Endothelial cell of umbilical vein (primary cell): ENCODE results near the gene NUDT13. TPM values are rescaled to one million over a fixed set of nuclear protein-coding genes. Genes with fewer than 3 reads are reported as not detected.

ENCODE experiments used
- BruUV-seq: library from RNA; stranded (reverse); fragments of 400-500 nt; replicated peaks from 2 replicates; lab custom pipeline; 2021; lab: Mats Ljungman, UMichigan
- CTCF ChIA-PET: fragments of 300-600, 350-600 bp; sonication (Branson Sonifier 250); formaldehyde crosslinking; loops from one replicate; lab custom pipeline; 2021; ENCODE audit warnings: antibody characterized with exemption, inconsistent platforms; lab: Charles Lee
- POLR2A ChIA-PET: fragments of 300-600, 350-600 bp; sonication (Branson Sonifier 250); formaldehyde crosslinking; loops from one replicate; lab custom pipeline; 2021; ENCODE audit warnings: antibody characterized with exemption, inconsistent platforms; lab: Charles Lee
- DNase-seq: peaks from one replicate; pipeline ENCODE4 v3.0.0-alpha.2; 2011; ENCODE audit warnings: low read depth, low spot score
- FAIRE-seq: peaks from 2 replicates; lab custom pipeline; 2011; peaks lifted over from hg19 to GRCh38; lab: Jason Lieb, UNC
- H2AFZ ChIP-seq: 2 replicates; pipeline ENCODE4 v1.6.0; 2012; ENCODE audit warnings: low read depth, low read length, control low read depth, inconsistent platforms
- H3K27ac ChIP-seq: 2 replicates; pipeline ENCODE4 v1.5.1; 2011; ENCODE audit warnings: low read depth, mild to moderate bottlenecking, control low read depth, low read length, moderate library complexity; ENCODE audit not compliant: insufficient read depth
- H3K27me3 ChIP-seq, 2 experiments: 2 replicates each; pipeline versions ENCODE4 v1.6.0 to v1.6.1; 2011; ENCODE audit warnings: low read length in 2 of 2, mixed read lengths in 1 of 2; ENCODE audit not compliant: control insufficient read depth in 2 of 2, insufficient read depth in 2 of 2
- H3K36me3 ChIP-seq, 2 experiments: 2 replicates in 1 of 2; 3 replicates in 1 of 2; pipeline ENCODE4 v1.5.1; 2011; ENCODE audit warnings: low read length in 2 of 2, mild to moderate bottlenecking in 1 of 2, moderate library complexity in 1 of 2; ENCODE audit not compliant: control insufficient read depth in 2 of 2, insufficient read depth in 2 of 2; ENCODE audit errors: extremely low read depth in 1 of 2
- H3K4me1 ChIP-seq: 3 replicates; pipeline ENCODE4 v1.5.1; 2011; ENCODE audit warnings: mild to moderate bottlenecking, low read length; ENCODE audit not compliant: control insufficient read depth, insufficient read depth; ENCODE audit errors: extremely low read depth
- H3K4me2 ChIP-seq: 2 replicates; pipeline ENCODE4 v1.6.1; 2011; ENCODE audit warnings: low read length, control low read depth, mixed read lengths; ENCODE audit not compliant: insufficient read depth
- H3K4me3 ChIP-seq, 3 experiments: fragments of 200-600 bp in 1 of 3; sonication (generic), shearing (Covaris generic) in 1 of 3; replicated peaks in 1 of 3; 2 replicates each; pipeline ENCODE4 v1.5.1; 2011 to 2016; ENCODE audit warnings: control low read depth in 3 of 3, low read length in 3 of 3, mild to moderate bottlenecking in 2 of 3, inconsistent platforms in 1 of 3, low read depth in 1 of 3, moderate library complexity in 1 of 3; ENCODE audit not compliant: insufficient read depth in 1 of 3
- H3K79me2 ChIP-seq: 2 replicates; pipeline ENCODE4 v1.6.0; 2012; ENCODE audit warnings: low read length, inconsistent platforms; ENCODE audit not compliant: control insufficient read depth, insufficient read depth
- H3K9ac ChIP-seq: replicated peaks from 2 replicates; pipeline ENCODE3; 2011; ENCODE audit warnings: low read length, control low read depth; ENCODE audit not compliant: insufficient read depth; ENCODE audit errors: extremely low read depth
- H3K9me1 ChIP-seq: replicated peaks from 3 replicates; pipeline ENCODE4 v1.6.0; 2011; ENCODE audit warnings: mild to moderate bottlenecking, low read length; ENCODE audit not compliant: control insufficient read depth, insufficient read depth; ENCODE audit errors: extremely low read depth
- H3K9me3 ChIP-seq: replicated peaks from 2 replicates; pipeline ENCODE4 v1.5.1; 2012; ENCODE audit warnings: low read length, inconsistent platforms; ENCODE audit not compliant: control insufficient read depth, insufficient read depth
- H4K20me1 ChIP-seq: replicated peaks from 2 replicates; pipeline ENCODE3; 2011; ENCODE audit warnings: mild to moderate bottlenecking, low read length; ENCODE audit not compliant: control insufficient read depth, insufficient read depth; ENCODE audit errors: extremely low read depth
- EZH2 ChIP-seq: IDR thresholded peaks from 2 replicates; pipeline ENCODE4 v1.6.1; 2012; ENCODE audit warnings: borderline replicate concordance, low read depth, mild to moderate bottlenecking, moderate library complexity, low read length, inconsistent platforms; ENCODE audit not compliant: severe bottlenecking
- GATA2 ChIP-seq: IDR thresholded peaks from 2 replicates; pipeline ENCODE4 v1.7.0; 2011; ENCODE audit warnings: low read depth, mild to moderate bottlenecking, moderate library complexity, mixed read lengths, low read length; ENCODE audit not compliant: insufficient read length, insufficient read depth
- JUN ChIP-seq: IDR thresholded peaks from 2 replicates; pipeline ENCODE4 v1.6.1; 2011; ENCODE audit warnings: borderline replicate concordance, low read depth; ENCODE audit not compliant: insufficient read length, insufficient read depth
- POLR2A ChIP-seq: IDR thresholded peaks from 2 replicates; pipeline ENCODE4 v1.6.1; 2012; ENCODE audit warnings: low read depth, mild to moderate bottlenecking, control low read depth, low read length
- POLR2AphosphoS5 ChIP-seq: IDR thresholded peaks from 2 replicates; pipeline ENCODE4 v1.6.1; 2012; ENCODE audit warnings: low read depth, mild to moderate bottlenecking, control low read depth, low read length, moderate library complexity; ENCODE audit not compliant: insufficient read depth
- dilution Hi-C: fragments of 300-500 bp; cut with MboI; formaldehyde crosslinking; loops from one replicate; pipeline ENCODE4 v1.15.0; 2019; ENCODE audit warnings: low sequenced_read_pairs; ENCODE audit not compliant: extremely low pct_ligation_motif_present
- intact Hi-C: fragments of 100-400 bp; cut with micrococcal nuclease; formaldehyde crosslinking; loops from one replicate; pipeline ENCODE4 v1.10.0; 2022
- polyA plus RNA-seq, 4 experiments: library from polyadenylated mRNA; depleted of rRNA in 3 of 4; stranded (reverse) in 3 of 4; unstranded in 1 of 4; fragments of >200 nt; gene quantifications; 2 replicates each; pipeline versions ENCODE4 v1.2.1 to v1.2.3, GENCODE V29; 2011 to 2012; ENCODE audit warnings: missing spikeins in 1 of 4
- total RNA-seq: library from RNA; stranded (reverse); gene quantifications from 2 replicates; pipeline ENCODE4 v1.2.3, GENCODE V29; 2021
- TF ChIP-seq, protein P1 (sequence below), 2 donors: IDR thresholded peaks; 1 replicate in 1 of 2; 2 replicates in 1 of 2; pipeline ENCODE4 v1.5.1; 2011; ENCODE audit warnings: low read length in 2 of 2, mild to moderate bottlenecking in 2 of 2, moderate library complexity in 2 of 2, control low read depth in 1 of 2, inconsistent platforms in 1 of 2, low read depth in 1 of 2; ENCODE audit not compliant: insufficient read depth in 1 of 2; ENCODE audit errors: extremely low read depth in 1 of 2

The NUDT13 gene
- total and polyA plus RNA-seq, 2 donors (not counting 3 experiments of a cell fraction or from before 2014, with no cell fraction given): 1.6 to 2.3 TPM

DNA sequence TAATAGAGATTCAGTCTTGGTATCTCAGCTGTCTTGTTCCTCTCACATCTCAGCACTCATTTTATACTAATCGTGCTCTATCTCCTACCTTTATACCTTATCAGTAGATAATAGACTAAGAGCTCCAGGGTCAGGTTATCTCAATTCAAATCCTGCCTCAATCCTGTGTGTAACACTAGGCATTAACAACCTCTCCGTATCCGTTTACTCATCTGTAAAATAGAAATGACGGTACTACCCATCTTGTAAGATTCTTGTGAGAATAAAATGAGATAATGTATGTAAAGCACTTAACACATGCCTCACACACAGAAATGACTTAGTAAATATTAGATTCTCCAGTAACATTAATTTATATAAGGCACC lies 13.0 kb upstream of the NUDT13 start:
- H2AFZ ChIP-seq: peak overlapping the region; percentile 92
- CTCF ChIA-PET: interaction anchor here (0.5 to 4.4 kb wide), 23 partner anchors 10 to 122 kb away, joined by 3 to 27 read pairs (median 5); partner anchors contain the start of genes ECD, FAM149B1 and NUDT13
- peak overlapping the region; percentile 73 for H3K27ac ChIP-seq

More for the DNA sequence above, 13.0 kb upstream of the NUDT13 start:
- FAIRE-seq (no peak), DNase-seq (no peak)
- dilution Hi-C loops (no loop called here), intact Hi-C loops (loop anchor here (2.0 to 5.0 kb wide), 3 partner anchors 22 to 72 kb away; partner anchors contain the start of genes ECD and FAM149B1)
- Histone ChIP-seq H3K27me3 (no peaks in the 10 kb centered on the region), H3K9me1 (no peaks in the 10 kb centered on the region), H3K9me3 (no peaks in the 10 kb centered on the region), H3K4me3 (peak overlapping the region; percentile 32 to 73 (median 62)), H3K4me2 (peak overlapping the region; percentile 86), H3K4me1 (peaks cover 17% of the 10 kb centered on the region), H3K36me3 (no peaks in the 10 kb centered on the region), H3K9ac (peak overlapping the region; percentile 83), H3K79me2 (peaks cover 27% of the 10 kb centered on the region), H4K20me1 (no peaks in the 10 kb centered on the region)
- no peak for TF ChIP-seq GATA2
- no peak for TF ChIP-seq EZH2
- TF ChIP-seq, protein P1, sequence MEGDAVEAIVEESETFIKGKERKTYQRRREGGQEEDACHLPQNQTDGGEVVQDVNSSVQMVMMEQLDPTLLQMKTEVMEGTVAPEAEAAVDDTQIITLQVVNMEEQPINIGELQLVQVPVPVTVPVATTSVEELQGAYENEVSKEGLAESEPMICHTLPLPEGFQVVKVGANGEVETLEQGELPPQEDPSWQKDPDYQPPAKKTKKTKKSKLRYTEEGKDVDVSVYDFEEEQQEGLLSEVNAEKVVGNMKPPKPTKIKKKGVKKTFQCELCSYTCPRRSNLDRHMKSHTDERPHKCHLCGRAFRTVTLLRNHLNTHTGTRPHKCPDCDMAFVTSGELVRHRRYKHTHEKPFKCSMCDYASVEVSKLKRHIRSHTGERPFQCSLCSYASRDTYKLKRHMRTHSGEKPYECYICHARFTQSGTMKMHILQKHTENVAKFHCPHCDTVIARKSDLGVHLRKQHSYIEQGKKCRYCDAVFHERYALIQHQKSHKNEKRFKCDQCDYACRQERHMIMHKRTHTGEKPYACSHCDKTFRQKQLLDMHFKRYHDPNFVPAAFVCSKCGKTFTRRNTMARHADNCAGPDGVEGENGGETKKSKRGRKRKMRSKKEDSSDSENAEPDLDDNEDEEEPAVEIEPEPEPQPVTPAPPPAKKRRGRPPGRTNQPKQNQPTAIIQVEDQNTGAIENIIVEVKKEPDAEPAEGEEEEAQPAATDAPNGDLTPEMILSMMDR (IDR thresholded peaks at IDR 0.05; ENCODE audit: extremely low read depth in 1 of 2, insufficient read depth in 1 of 2, low read depth in 1 of 2, low read length in 2 of 2): no peak
- TF ChIP-seq JUN: no peak
- no peak for TF ChIP-seq POLR2A
- no peak for TF ChIP-seq POLR2AphosphoS5
- POLR2A ChIA-PET: interaction anchor here (0.6 to 2.0 kb wide), 7 partner anchors 10 to 744 kb away, joined by 3 to 22 read pairs (median 3); partner anchors contain the start of gene NUDT13
- BruUV-seq: TSS peak; percentile 64
